Jurkat, Clone E6-1 (cell line): ENCODE measurements around the gene LMNTD2.

ENCODE experiments used
- DNase-seq: peaks from one replicate; pipeline ENCODE4 v3.0.0-alpha.2; 2011; ENCODE audit warnings: low read depth, low spot score
- H3K4me3 ChIP-seq: 2 replicates; pipeline ENCODE4 v1.5.1; 2011; ENCODE audit warnings: mild to moderate bottlenecking, low read length, control low read depth, moderate library complexity

The LMNTD2 gene

DNA sequence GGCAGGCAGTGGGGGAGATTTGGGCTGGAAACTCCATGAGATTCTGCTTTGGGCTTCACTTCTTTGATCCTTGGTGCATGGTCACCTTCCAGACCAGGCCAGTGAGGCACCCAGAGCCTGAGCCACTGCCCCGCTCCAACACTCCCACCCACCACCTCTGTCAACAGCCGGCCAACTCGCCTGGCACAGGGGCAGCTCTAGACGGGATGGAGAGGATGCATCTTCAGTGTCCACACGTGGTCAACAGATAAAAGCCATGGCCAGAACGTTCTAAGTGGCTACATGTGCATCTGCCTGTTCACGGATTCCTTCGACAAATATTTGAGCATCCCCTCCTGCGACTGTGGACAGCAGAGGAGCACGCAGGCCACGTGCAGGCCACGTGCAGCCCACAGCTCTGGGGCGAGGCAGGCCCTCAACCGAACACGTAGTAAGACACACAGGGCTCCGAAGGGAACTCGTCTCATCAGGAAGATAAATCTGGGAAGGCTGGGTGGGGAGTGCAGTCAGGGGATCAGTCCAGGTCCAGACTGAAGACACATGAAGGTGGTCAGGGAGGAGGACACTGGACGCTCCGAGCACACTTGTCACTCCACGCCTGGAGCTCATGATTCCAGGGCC is 22.0 kb downstream of the LMNTD2 start:
- no peak overlapping the region for H3K4me3 ChIP-seq
- no peak for DNase-seq

- no peak for DNase-seq
These were observed 22.7 kb downstream of the LMNTD2 start for GRCh38 chr11:537622-538430.

DNA sequence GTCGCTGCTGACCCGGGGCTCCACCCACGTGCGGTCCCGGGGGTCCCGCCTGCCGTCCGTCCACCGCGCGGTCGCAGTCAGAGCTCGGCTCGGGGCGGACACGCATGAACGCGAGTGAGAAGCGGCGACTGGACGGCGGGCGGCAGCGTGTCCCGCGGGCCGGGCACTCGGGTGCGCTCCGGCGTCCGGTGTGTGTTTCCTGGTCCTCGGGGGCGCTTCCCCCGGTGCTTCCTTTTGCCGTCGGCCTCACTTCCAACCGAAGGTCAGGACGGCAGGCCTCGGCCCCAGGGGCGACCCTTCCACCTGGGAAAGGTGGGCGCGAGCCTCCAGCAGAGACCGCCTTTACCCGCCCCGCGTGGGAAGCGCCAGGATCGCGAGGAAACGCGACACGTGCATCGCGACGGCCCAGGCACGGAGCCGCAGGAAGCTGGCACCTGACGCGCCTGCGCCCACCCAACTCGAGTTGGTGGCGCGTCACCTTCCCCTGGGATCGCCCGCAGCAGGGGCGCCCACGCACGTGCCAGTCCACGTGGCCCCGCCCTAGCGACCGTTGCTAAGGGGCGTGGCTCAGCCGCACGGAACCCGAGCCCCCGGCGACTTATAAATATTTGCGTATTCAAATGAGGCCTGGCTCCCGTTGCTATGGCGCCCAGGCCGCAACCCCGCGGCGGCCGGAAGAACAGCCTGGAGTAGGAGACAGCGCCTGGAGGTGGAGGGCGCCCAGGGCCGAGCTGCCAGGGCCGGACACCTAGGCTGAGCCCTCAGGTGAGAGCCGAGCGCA is 23.5 kb downstream of the LMNTD2 start, which contains the start of gene LRRC56:
Gene LRRC56, plus strand, starts transcription at position 687 of the 781 bp plus-strand sequence. CDS start 3,158 bp downstream, outside the sequence.
- peak within 1 kb of the TSS; percentile 43 for H3K4me3 ChIP-seq
- peak; percentile 83 for DNase-seq

More at GRCh38 chr11:537622-538430, 22.7 kb downstream of the LMNTD2 start:
- H3K4me3 ChIP-seq = peak overlapping the region; percentile 43

DNA sequence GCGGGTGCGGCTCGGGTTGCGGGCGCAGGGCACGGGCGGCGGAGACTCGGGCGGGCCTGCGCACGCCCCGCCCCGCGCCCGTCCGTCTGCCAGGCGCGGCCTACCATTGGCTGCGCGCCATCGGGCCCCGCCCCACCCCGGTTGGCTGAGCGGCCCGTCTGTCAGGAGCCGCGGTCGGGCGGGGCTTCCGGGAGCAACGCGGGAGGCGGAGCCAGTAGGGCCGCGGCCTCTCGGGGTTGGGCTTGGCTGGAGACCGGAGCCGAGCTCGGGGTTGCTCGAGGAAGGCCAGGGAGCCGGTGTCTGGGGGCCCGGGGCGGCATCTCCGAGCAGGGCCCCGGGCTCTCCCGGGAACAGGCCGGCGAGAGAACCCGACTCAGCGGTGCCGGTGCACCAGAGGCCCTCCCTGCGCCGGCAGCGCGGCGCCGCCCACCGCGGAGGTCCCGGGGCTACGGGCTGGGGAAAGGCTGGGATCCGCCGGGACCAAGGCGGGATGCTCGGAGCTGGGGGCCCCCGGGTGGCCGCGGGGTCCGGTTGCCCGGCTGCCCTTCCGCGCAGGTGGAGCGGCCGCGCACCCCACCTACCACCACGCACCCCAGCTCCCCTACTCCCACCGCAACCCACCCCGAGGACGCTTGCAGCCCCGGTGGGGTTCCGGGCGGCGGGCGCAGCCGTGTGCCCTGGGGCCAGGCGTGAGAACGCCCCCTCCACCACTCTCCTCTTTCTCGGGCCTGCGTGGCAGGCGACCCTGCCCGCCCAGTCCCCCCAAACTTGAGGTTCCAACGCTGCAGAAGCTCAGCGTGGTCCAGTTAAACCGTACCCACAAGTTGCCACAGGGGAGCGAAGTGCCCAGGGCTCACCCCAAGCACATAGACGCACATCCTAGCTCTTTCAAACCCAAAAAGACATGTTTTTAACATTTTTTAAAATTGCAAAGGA is 24.8 kb downstream of the LMNTD2 start, which contains the start of gene HRAS:
Gene HRAS, minus strand, starts transcription at position 58 of the 936 bp plus-strand sequence.
- H3K4me3 ChIP-seq = peak within 1 kb of the TSS; percentile 70
- peak; percentile 89 for DNase-seq

- peak overlapping the region; percentile 70 for H3K4me3 ChIP-seq
- DNase-seq = no peak
These were observed 25.4 kb downstream of the LMNTD2 start for GRCh38 chr11:535210-535518.

- DNase-seq = no peak
- H3K4me3 ChIP-seq = peak overlapping the region; percentile 70
These were observed 25.9 kb downstream of the LMNTD2 start for GRCh38 chr11:534396-535209.

- peak overlapping the region; percentile 70; the same call in 1 of the 2 replicates for H3K4me3 ChIP-seq
- no peak for DNase-seq
These were observed 26.7 kb downstream of the LMNTD2 start for GRCh38 chr11:533586-534395.

DNA sequence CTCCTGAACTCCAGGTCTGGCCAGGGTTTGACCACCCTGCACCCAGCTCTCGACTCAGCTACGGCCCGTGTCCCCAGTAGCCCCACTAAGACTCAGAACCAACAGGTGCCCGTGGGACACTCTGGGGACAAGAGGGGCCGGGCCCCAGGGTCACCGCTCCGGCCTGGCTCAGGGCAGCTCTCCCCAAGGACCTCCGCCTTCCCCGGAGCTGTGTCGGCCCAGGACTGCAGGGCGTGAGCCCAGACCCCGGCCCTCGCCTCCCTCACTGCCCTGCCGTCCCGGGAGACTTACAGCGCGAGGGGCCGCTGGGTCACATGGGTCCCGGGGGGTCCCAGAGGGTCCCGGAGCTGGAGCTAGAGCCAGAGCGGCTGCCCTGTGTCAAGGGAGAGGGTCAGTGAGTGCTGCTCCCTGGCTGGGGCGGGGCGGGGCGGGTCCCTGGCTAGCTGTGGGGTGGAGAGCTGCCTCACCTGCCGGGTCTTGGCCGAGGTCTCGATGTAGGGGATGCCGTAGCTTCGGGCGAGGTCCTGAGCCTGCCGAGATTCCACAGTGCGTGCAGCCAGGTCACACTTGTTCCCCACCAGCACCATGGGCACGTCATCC is 27.5 kb downstream of the LMNTD2 start:
- no peak for DNase-seq
- no peak overlapping the region for H3K4me3 ChIP-seq

GRCh38 chr11:532527-532985 is 28.0 kb downstream of the LMNTD2 start:
- no peak overlapping the region for H3K4me3 ChIP-seq
- DNase-seq = no peak

GRCh38 chr11:531919-532526 is 28.5 kb downstream of the LMNTD2 start:
- no peak for DNase-seq

DNA sequence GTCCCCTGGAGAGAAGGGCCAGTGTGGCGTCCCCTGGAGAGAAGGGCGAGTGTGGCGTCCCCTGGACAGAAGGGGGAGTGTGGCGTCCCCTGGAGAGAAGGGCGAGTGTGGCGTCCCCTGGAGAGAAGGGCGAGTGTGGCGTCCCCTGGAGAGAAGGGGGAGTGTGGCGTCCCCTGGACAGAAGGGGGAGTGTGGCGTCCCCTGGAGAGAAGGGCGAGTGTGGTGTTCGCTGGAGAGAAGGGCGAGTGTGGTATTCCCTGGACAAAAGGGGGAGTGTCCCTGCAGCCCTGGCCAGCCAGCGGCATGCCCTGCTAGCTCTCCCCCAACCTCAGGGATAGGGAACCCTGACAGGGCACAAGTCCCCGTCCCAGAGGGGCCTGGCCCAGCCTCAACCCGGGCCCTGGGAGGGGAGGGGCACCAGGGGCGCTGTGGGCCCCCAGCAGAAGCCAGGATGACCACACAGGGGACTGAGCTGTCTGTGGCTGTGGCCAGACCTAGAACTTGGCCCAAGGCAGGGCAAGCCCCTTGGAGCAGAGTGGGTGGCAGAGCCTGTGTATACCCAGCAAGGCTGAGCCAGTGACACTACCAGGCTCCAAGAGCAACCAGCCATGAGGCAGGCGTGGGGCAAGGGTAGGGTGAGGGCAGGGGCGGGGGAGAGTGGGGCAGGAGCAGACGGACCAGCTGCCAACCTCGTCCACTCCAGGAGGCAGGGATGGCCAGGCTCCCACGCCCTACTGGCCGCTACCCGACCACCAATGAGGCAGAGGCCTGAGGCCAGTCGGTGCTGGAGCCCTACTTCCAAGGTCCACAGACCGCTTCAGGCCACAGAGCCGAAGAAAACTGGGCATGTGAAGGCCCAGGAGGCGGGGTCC is 29.3 kb downstream of the LMNTD2 start:
- no peak for DNase-seq
- no peak overlapping the region for H3K4me3 ChIP-seq

More at GRCh38 chr11:531919-532526, 28.5 kb downstream of the LMNTD2 start:
- no peak overlapping the region for H3K4me3 ChIP-seq

DNA sequence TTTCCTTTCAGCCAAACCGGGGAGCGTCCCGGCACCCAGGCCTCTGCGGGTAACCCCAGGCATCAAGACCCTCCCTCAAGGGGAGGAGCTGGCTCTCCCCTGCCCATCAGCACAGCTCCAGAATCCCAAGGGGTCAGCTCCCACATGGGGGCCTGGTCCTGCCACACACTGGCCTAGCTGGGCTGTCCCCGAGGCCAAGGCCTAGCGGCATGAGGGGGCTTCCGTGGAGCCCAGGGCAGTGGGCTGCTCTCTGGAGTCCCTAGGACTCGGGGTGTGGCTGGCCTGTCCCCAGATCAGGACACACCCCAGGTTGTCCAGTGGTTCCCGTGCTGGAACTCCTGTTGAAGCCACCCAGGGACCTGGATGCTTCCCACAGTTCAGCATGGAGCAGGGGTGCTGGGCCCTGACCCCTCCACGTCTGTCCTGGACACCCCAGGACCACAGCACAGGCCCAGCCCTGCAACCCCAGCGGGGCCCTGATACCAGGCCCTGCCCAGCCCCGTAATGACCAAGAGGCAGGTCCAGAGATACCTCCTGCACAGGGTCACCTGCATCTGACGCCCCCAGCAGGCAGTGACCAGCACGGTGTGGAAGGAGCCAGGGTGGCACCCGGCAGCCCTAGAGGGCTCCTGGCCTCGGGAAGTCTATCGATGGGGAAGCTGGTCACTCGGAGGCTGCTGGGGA is 30.7 kb downstream of the LMNTD2 start:
- no peak for DNase-seq
- H3K4me3 ChIP-seq = no peak overlapping the region

- no peak for DNase-seq
- no peak overlapping the region for H3K4me3 ChIP-seq
These were observed 31.5 kb downstream of the LMNTD2 start for GRCh38 chr11:528815-529727.
